Measurements from ENCODE around the gene SOX5.

DNA sequence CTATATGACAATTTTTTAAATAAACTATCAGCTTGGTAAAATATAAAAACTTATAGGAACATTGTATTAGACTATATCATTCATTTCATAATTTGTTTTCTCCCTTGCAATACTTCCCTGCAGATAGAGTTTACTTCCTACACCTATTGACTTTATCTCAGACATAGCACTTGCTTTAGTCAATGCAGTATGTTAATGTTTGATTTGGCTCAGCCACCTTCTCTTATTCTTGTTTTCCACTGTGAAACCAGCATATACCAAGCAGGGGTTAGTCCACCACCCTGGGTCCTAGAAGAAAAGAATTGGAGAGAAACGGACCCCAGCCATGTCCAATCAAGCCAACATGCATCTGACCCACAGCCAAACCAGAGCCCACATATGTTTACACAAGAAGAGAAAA is 10.4 kb upstream of the SOX5 start:
- TF ChIP-seq, protein P1, sequence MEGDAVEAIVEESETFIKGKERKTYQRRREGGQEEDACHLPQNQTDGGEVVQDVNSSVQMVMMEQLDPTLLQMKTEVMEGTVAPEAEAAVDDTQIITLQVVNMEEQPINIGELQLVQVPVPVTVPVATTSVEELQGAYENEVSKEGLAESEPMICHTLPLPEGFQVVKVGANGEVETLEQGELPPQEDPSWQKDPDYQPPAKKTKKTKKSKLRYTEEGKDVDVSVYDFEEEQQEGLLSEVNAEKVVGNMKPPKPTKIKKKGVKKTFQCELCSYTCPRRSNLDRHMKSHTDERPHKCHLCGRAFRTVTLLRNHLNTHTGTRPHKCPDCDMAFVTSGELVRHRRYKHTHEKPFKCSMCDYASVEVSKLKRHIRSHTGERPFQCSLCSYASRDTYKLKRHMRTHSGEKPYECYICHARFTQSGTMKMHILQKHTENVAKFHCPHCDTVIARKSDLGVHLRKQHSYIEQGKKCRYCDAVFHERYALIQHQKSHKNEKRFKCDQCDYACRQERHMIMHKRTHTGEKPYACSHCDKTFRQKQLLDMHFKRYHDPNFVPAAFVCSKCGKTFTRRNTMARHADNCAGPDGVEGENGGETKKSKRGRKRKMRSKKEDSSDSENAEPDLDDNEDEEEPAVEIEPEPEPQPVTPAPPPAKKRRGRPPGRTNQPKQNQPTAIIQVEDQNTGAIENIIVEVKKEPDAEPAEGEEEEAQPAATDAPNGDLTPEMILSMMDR (conservative IDR thresholded peaks at IDR 0.05; ENCODE audit: low read length), result no peak
- TF ChIP-seq EZH2phosphoT487 (IDR thresholded peaks at IDR 0.05; ENCODE audit: borderline replicate concordance), result no peak
